HEK293T (cell line): ENCODE measurements around the gene ERICH2.

Experiments used
- ARNT ChIP-seq: fragments of 450-650 bp; IDR thresholded peaks from 2 replicates; pipeline ENCODE4 v1.6.1; 2017; ENCODE audit warnings: mild to moderate bottlenecking
- CTBP1 ChIP-seq: fragments of 450-650 bp; IDR thresholded peaks from 2 replicates; pipeline ENCODE4 v1.6.1; 2016; ENCODE audit warnings: borderline replicate concordance
- HDGF ChIP-seq: fragments of 450-650 bp; IDR thresholded peaks from 2 replicates; pipeline ENCODE4 v1.6.1; 2017; ENCODE audit warnings: antibody characterized with exemption, borderline replicate concordance
- SP1 ChIP-seq: fragments of 450-650 bp; IDR thresholded peaks from 2 replicates; pipeline ENCODE4 v1.6.1; 2017

DNA sequence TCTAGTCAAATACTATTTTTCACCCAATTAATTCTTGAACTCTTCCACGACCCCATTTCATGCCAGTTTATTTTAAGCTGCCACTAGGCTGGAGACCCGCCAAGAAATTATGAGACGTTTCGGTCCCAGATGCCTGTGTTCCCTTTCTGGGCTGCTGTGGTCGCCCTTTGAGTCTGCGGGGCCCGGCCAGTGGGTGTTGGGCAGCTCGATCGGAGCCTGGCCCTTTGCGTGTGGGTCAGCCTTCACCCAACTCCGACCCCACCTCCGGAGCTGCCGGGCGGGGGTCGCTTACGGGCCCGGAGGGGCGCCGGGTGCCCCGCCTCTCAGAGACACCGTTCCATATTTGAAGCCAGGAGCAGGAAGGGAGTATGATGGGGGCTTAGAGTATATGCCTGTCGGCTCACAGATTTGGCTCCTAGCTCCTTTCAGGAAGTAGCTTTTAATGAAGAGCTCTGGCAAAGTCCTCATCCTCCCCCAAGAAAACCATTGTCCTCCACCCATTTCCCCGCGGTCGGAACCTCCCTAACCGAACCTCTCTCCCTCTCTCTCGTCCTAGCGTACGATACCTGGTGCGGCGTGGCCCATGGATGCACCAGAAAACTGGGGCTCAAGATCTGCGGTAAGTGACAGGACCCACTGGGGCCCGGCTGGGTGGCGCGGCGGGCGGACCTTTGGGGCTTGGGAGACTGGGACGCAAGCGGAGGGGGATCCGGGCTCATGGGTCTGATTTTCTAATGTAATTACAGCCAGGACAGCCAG, 51.5 kb downstream of the ERICH2 start:
- TF ChIP-seq CTBP1 (no peak), ARNT (no peak), HDGF (no peak), SP1 (no peak)
